Liver (tissue), 9 donors: ENCODE data around the gene WFDC2. TPM values are rescaled to one million over a fixed set of nuclear protein-coding genes. Genes with fewer than 3 reads are reported as not detected.

Experiments used
- DNase-seq: peaks from one replicate; pipeline ENCODE4 v3.0.0-alpha.2; 2017; ENCODE audit warnings: low spot score
- H3K27ac ChIP-seq, 2 donors: one replicate each; pipeline ENCODE4 v1.7.0; 2013; ENCODE audit warnings: inconsistent platforms in 2 of 2, low read length in 2 of 2, control low read depth in 1 of 2, low read depth in 1 of 2, mild to moderate bottlenecking in 1 of 2
- H3K27me3 ChIP-seq, 4 donors: one replicate each; pipeline versions ENCODE4 v1.6.1 to v1.7.0; 2013; ENCODE audit warnings: low read length in 3 of 4, inconsistent platforms in 1 of 4, mild to moderate bottlenecking in 1 of 4, moderate library complexity in 1 of 4; ENCODE audit not compliant: control insufficient read depth in 4 of 4, insufficient read depth in 4 of 4
- H3K36me3 ChIP-seq, 4 donors: one replicate each; pipeline versions ENCODE4 v1.6.1 to v1.7.0; 2013; ENCODE audit warnings: low read length in 3 of 4, mild to moderate bottlenecking in 3 of 4, low read depth in 1 of 4, moderate library complexity in 1 of 4; ENCODE audit not compliant: control insufficient read depth in 4 of 4, insufficient read depth in 3 of 4
- H3K4me1 ChIP-seq, 4 donors: one replicate each; pipeline versions ENCODE4 v1.6.1 to v1.7.0; 2013; ENCODE audit warnings: low read length in 3 of 4, mild to moderate bottlenecking in 3 of 4, moderate library complexity in 1 of 4; ENCODE audit not compliant: control insufficient read depth in 4 of 4, insufficient read depth in 4 of 4
- H3K4me3 ChIP-seq, 3 donors: one replicate each; pipeline versions ENCODE4 v1.6.1 to v1.7.0; 2013; ENCODE audit warnings: low read length in 3 of 3, control low read depth in 1 of 3, low read depth in 1 of 3, mild to moderate bottlenecking in 1 of 3
- H3K9ac ChIP-seq, 2 donors: one replicate each; pipeline ENCODE4 v1.7.0; 2013; ENCODE audit warnings: low read length in 2 of 2, mild to moderate bottlenecking in 2 of 2, moderate library complexity in 2 of 2, control low read depth in 1 of 2, low read depth in 1 of 2
- H3K9me3 ChIP-seq, 4 donors: one replicate each; pipeline versions ENCODE4 v1.6.1 to v1.7.0; 2013; ENCODE audit warnings: low read length in 3 of 4; ENCODE audit not compliant: control insufficient read depth in 4 of 4
- ATF3 ChIP-seq: IDR thresholded peaks from 2 replicates; pipeline ENCODE4 v1.6.1; 2016; ENCODE audit warnings: antibody characterized with exemption
- CTCF ChIP-seq: fragments of 150-350 bp; IDR thresholded peaks from 2 replicates; pipeline ENCODE4 v1.5.1; 2017; ENCODE audit warnings: improper control_type of control experiment, low read depth, low read length; ENCODE audit not compliant: missing input control
- EGR1 ChIP-seq, 2 donors: IDR thresholded peaks; 2 replicates each; pipeline ENCODE4 v1.6.1; 2016 to 2018; ENCODE audit warnings: antibody characterized with exemption in 2 of 2, low read depth in 2 of 2
- FOXA1 ChIP-seq: IDR thresholded peaks from 2 replicates; pipeline ENCODE4 v1.6.1; 2016; ENCODE audit warnings: antibody characterized with exemption
- FOXA2 ChIP-seq: IDR thresholded peaks from 2 replicates; pipeline ENCODE4 v1.6.1; 2016; ENCODE audit warnings: antibody characterized with exemption
- HNF4A ChIP-seq, 2 donors: conservative IDR thresholded peaks; 2 replicates each; pipeline ENCODE4 v1.6.1; 2016; ENCODE audit warnings: antibody characterized with exemption in 2 of 2, mild to moderate bottlenecking in 2 of 2
- HNF4G ChIP-seq: IDR thresholded peaks from 2 replicates; pipeline ENCODE4 v1.6.1; 2016; ENCODE audit warnings: antibody characterized with exemption
- JUND ChIP-seq, 2 donors: IDR thresholded peaks; 2 replicates each; pipeline ENCODE4 v1.6.1; 2016; ENCODE audit warnings: antibody characterized with exemption in 2 of 2
- MAX ChIP-seq: IDR thresholded peaks from 2 replicates; pipeline ENCODE4 v1.6.1; 2016; ENCODE audit warnings: antibody characterized with exemption
- NR2F2 ChIP-seq: IDR thresholded peaks from 2 replicates; pipeline ENCODE4 v1.6.1; 2016; ENCODE audit warnings: antibody characterized with exemption
- RAD21 ChIP-seq, 2 donors: IDR thresholded peaks; 2 replicates each; pipeline ENCODE4 v1.6.1; 2016; ENCODE audit warnings: antibody characterized with exemption in 2 of 2, mild to moderate bottlenecking in 2 of 2
- RXRA ChIP-seq, 2 donors: IDR thresholded peaks; 2 replicates each; pipeline ENCODE4 v1.6.1; 2017 to 2018; ENCODE audit warnings: antibody characterized with exemption in 2 of 2, mild to moderate bottlenecking in 1 of 2
- SP1 ChIP-seq: IDR thresholded peaks from 2 replicates; pipeline ENCODE4 v1.6.1; 2018; ENCODE audit warnings: antibody characterized with exemption, mild to moderate bottlenecking
- TAF1 ChIP-seq: conservative IDR thresholded peaks from 2 replicates; pipeline ENCODE4 v1.6.1; 2016; ENCODE audit warnings: antibody characterized with exemption, mild to moderate bottlenecking
- YY1 ChIP-seq: IDR thresholded peaks from 2 replicates; pipeline ENCODE4 v1.6.1; 2016; ENCODE audit warnings: antibody characterized with exemption, mild to moderate bottlenecking
- WGBS: extraction: QIAGEN DNeasy Blood & Tissue Kit; methylation state at CpG from one replicate; pipeline ENCODE4 v1.1.7; 2013; 5-methylcytosine and 5-hydroxymethylcytosine counted together
- polyA plus RNA-seq, 2 donors: library from polyadenylated mRNA; stranded (reverse) in 1 of 2; unstranded in 1 of 2; fragments of 200-250 nt in 1 of 2; fragments of >200 nt in 1 of 2; fragmentation: Nextera tagmentation in 1 of 2; extraction: Ambion mirVana in 1 of 2; gene quantifications; one replicate each; pipeline versions ENCODE4 v1.2.1 to v1.2.3, GENCODE V29; 2013 to 2015
- total RNA-seq, 2 donors: library from RNA; depleted of rRNA; stranded (reverse); fragments of >200 nt; gene quantifications; one replicate each; pipeline ENCODE4 v1.2.3, GENCODE V29; 2014
- TF ChIP-seq, protein P1 (sequence below): IDR thresholded peaks from 2 replicates; pipeline ENCODE4 v1.6.1; 2016; ENCODE audit warnings: antibody characterized with exemption, mild to moderate bottlenecking
- TF ChIP-seq, protein P2 (sequence below): IDR thresholded peaks from 2 replicates; pipeline ENCODE4 v1.6.1; 2016; ENCODE audit warnings: antibody characterized with exemption
- donor health status: healthy.
- donor health status: healthy.
- donor health status: healthy.
- donor health status: healthy.
- donor health status: healthy.

Gene WFDC2
- total and polyA plus RNA-seq, 4 donors = 1.3 to 1.8 TPM; not detected in 2

- TF ChIP-seq, protein P1, sequence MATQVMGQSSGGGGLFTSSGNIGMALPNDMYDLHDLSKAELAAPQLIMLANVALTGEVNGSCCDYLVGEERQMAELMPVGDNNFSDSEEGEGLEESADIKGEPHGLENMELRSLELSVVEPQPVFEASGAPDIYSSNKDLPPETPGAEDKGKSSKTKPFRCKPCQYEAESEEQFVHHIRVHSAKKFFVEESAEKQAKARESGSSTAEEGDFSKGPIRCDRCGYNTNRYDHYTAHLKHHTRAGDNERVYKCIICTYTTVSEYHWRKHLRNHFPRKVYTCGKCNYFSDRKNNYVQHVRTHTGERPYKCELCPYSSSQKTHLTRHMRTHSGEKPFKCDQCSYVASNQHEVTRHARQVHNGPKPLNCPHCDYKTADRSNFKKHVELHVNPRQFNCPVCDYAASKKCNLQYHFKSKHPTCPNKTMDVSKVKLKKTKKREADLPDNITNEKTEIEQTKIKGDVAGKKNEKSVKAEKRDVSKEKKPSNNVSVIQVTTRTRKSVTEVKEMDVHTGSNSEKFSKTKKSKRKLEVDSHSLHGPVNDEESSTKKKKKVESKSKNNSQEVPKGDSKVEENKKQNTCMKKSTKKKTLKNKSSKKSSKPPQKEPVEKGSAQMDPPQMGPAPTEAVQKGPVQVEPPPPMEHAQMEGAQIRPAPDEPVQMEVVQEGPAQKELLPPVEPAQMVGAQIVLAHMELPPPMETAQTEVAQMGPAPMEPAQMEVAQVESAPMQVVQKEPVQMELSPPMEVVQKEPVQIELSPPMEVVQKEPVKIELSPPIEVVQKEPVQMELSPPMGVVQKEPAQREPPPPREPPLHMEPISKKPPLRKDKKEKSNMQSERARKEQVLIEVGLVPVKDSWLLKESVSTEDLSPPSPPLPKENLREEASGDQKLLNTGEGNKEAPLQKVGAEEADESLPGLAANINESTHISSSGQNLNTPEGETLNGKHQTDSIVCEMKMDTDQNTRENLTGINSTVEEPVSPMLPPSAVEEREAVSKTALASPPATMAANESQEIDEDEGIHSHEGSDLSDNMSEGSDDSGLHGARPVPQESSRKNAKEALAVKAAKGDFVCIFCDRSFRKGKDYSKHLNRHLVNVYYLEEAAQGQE = no peak
- no peak for TF ChIP-seq RAD21 (IDR thresholded peaks at IDR 0.05)
- TF ChIP-seq EGR1 (IDR thresholded peaks at IDR 0.05; ENCODE audit: low read depth in 2 of 2) = no peak
- TF ChIP-seq MAX = no peak
Observed at GRCh38 chr20:45433316-45433715, 36.2 kb upstream of the WFDC2 start (continued).

DNA sequence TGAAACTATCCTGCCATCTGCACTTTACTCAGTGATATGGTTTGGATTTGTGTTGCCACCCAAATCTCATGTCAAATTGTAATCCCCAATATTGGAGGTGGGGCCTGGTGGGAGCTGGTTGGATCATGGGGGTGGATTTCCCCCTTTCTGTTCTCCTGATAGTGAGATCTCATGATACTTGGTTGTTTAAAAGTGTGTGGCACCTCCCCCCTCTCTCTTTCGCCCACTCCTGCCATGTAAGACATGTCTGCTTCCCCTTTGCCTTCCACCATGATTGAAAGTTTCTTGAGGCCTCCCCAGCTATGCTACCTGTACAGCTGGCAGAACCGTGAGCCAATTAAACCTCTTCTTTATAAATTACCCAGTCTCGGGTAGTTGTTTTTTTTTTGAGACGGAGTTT lies 35.6 kb upstream of the WFDC2 start:
- 96% methylated on average over 4 of the region's 4 CpGs for WGBS
- no peak for DNase-seq
- no peak overlapping the region for H3K4me3 ChIP-seq
- peaks cover 0 to 9% (median 4%) of the 10 kb centered on the region in 4 donors for H3K4me1 ChIP-seq
- H3K27ac ChIP-seq = no peak overlapping the region
- no peaks in the 10 kb centered on the region for H3K9me3 ChIP-seq
- no peaks in the 10 kb centered on the region for H3K27me3 ChIP-seq
- TF ChIP-seq FOXA1 (no peak), MAX (no peak), HNF4G (no peak), ATF3 (no peak), NR2F2 (no peak), FOXA2 (no peak), TAF1 (no peak), JUND (IDR thresholded peaks at IDR 0.05) (no peak), SP1 (no peak), RAD21 (IDR thresholded peaks at IDR 0.05) (no peak), HNF4A (conservative IDR thresholded peaks at IDR 0.05) (no peak), YY1 (no peak), RXRA (IDR thresholded peaks at IDR 0.05) (no peak), CTCF (no peak), EGR1 (IDR thresholded peaks at IDR 0.05; ENCODE audit: low read depth in 2 of 2) (no peak)
- TF ChIP-seq, protein P2, sequence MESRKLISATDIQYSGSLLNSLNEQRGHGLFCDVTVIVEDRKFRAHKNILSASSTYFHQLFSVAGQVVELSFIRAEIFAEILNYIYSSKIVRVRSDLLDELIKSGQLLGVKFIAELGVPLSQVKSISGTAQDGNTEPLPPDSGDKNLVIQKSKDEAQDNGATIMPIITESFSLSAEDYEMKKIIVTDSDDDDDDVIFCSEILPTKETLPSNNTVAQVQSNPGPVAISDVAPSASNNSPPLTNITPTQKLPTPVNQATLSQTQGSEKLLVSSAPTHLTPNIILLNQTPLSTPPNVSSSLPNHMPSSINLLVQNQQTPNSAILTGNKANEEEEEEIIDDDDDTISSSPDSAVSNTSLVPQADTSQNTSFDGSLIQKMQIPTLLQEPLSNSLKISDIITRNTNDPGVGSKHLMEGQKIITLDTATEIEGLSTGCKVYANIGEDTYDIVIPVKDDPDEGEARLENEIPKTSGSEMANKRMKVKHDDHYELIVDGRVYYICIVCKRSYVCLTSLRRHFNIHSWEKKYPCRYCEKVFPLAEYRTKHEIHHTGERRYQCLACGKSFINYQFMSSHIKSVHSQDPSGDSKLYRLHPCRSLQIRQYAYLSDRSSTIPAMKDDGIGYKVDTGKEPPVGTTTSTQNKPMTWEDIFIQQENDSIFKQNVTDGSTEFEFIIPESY = no peak
- TF ChIP-seq, protein P1 = no peak
- peaks cover 0 to 8% (median under 1%) of the 10 kb centered on the region in 4 donors for H3K36me3 ChIP-seq
- no peak overlapping the region for H3K9ac ChIP-seq
